IMR-90 (cell line): Measurements from ENCODE around the gene CGGBP1. TPM values are rescaled to one million over a fixed set of nuclear protein-coding genes. Genes with fewer than 3 reads are reported as not detected.

ENCODE experiments used
- ATAC-seq: fragments of 200-7000 bp; cut with Tn5 transposase; 2 replicates; pipeline ENCODE4 v1.9.1; 2020; ENCODE audit warnings: low read depth, mild to moderate bottlenecking, moderate library complexity
- BruUV-seq: library from RNA; stranded (reverse); fragments of 400-500 nt; replicated peaks from 2 replicates; lab custom pipeline; 2021; lab: Mats Ljungman, UMichigan
- CTCF ChIA-PET: fragments of 300-600 bp; formaldehyde crosslinking; extraction: SDS; loops from one replicate; lab custom pipeline; 2021; ENCODE audit warnings: antibody characterized with exemption; lab: Yijun Ruan, JAX
- POLR2A ChIA-PET: fragments of 300-600 bp; sonication (Branson Sonifier 250); formaldehyde crosslinking; loops from one replicate; lab custom pipeline; 2022; ENCODE audit warnings: antibody characterized with exemption; ENCODE audit not compliant: unreplicated experiment; lab: Charles Lee
- DNase-seq: peaks from one replicate; pipeline ENCODE4 v3.0.0; 2013
- H2AFZ ChIP-seq: replicated peaks from 2 replicates; pipeline ENCODE3; 2013; ENCODE audit warnings: low read length, mild to moderate bottlenecking; ENCODE audit not compliant: poor library complexity
- H2AK5ac ChIP-seq: 2 replicates; pipeline ENCODE4 v1.6.1; 2013; ENCODE audit warnings: low read depth, low read length, inconsistent platforms
- H2AK9ac ChIP-seq: replicated peaks from 2 replicates; pipeline ENCODE3; 2013; ENCODE audit warnings: mild to moderate bottlenecking, low read depth, low read length, moderate library complexity; ENCODE audit not compliant: poor library complexity
- H2BK120ac ChIP-seq: 2 replicates; pipeline ENCODE4 v1.6.1; 2013; ENCODE audit warnings: low read depth, low read length, inconsistent platforms
- H2BK15ac ChIP-seq: 3 replicates; pipeline ENCODE4 v1.6.1; 2013; ENCODE audit warnings: low read depth, low read length, inconsistent platforms
- H2BK20ac ChIP-seq: 2 replicates; pipeline ENCODE4 v1.6.1; 2013; ENCODE audit warnings: low read depth, mild to moderate bottlenecking, inconsistent platforms, low read length, moderate library complexity
- H2BK5ac ChIP-seq: 2 replicates; pipeline ENCODE4 v1.6.1; 2013; ENCODE audit warnings: mild to moderate bottlenecking, low read depth, low read length, inconsistent platforms; ENCODE audit not compliant: poor library complexity, severe bottlenecking
- H3K14ac ChIP-seq: replicated peaks from 2 replicates; pipeline ENCODE4 v1.6.1; 2013; ENCODE audit warnings: low read depth, low read length, inconsistent platforms
- H3K18ac ChIP-seq: 2 replicates; pipeline ENCODE4 v1.6.1; 2013; ENCODE audit warnings: low read depth, low read length, control low read depth
- H3K23ac ChIP-seq: 2 replicates; pipeline ENCODE4 v1.6.1; 2013; ENCODE audit warnings: low read depth, low read length, inconsistent platforms
- H3K27ac ChIP-seq: 2 replicates; pipeline ENCODE4 v1.5.1; 2013; ENCODE audit warnings: mild to moderate bottlenecking, control low read depth, low read length; ENCODE audit not compliant: insufficient read depth
- H3K27me3 ChIP-seq: 2 replicates; pipeline ENCODE4 v1.6.1; 2013; ENCODE audit warnings: low read length; ENCODE audit not compliant: control insufficient read depth, insufficient read depth
- H3K36me3 ChIP-seq: 2 replicates; pipeline ENCODE4 v1.6.1; 2013; ENCODE audit warnings: low read length, mixed read lengths; ENCODE audit not compliant: control insufficient read depth, insufficient read depth
- H3K4ac ChIP-seq: 2 replicates; pipeline ENCODE4 v1.6.1; 2013; ENCODE audit warnings: low read depth, low read length, inconsistent platforms
- H3K4me1 ChIP-seq: 2 replicates; pipeline ENCODE4 v1.6.1; 2013; ENCODE audit warnings: low read length, mixed read lengths; ENCODE audit not compliant: control insufficient read depth, insufficient read depth
- H3K4me2 ChIP-seq: 2 replicates; pipeline ENCODE4 v1.6.1; 2013; ENCODE audit warnings: low read depth, mild to moderate bottlenecking, control low read depth, low read length, moderate library complexity
- H3K4me3 ChIP-seq: 2 replicates; pipeline ENCODE4 v1.5.1; 2013; ENCODE audit warnings: low read depth, mild to moderate bottlenecking, control low read depth, low read length, moderate library complexity; ENCODE audit not compliant: insufficient read depth
- H3K56ac ChIP-seq: 2 replicates; pipeline ENCODE4 v1.6.1; 2013; ENCODE audit warnings: low read length, inconsistent platforms; ENCODE audit not compliant: insufficient read depth; ENCODE audit errors: extremely low read depth
- H3K79me1 ChIP-seq, 2 experiments: 2 replicates each; pipeline ENCODE4 v1.6.1; 2013; ENCODE audit warnings: low read length in 2 of 2, inconsistent platforms in 1 of 2, low read depth in 1 of 2
- H3K9ac ChIP-seq: 2 replicates; pipeline ENCODE4 v1.6.1; 2013; ENCODE audit warnings: low read depth, low read length, control low read depth
- H3K9me1 ChIP-seq: 2 replicates; pipeline ENCODE4 v1.6.1; 2013; ENCODE audit warnings: low read length, inconsistent platforms; ENCODE audit not compliant: insufficient read depth
- H3K9me3 ChIP-seq: 2 replicates; pipeline ENCODE4 v1.6.1; 2013; ENCODE audit warnings: low read length; ENCODE audit not compliant: control insufficient read depth, insufficient read depth
- H4K20me1 ChIP-seq: 2 replicates; pipeline ENCODE4 v1.6.1; 2013; ENCODE audit warnings: low read length, inconsistent platforms; ENCODE audit not compliant: insufficient read depth
- H4K5ac ChIP-seq: 2 replicates; pipeline ENCODE4 v1.6.1; 2013; ENCODE audit warnings: mild to moderate bottlenecking, low read depth, low read length, control low read depth
- H4K8ac ChIP-seq, 2 experiments: 2 replicates each; pipeline ENCODE4 v1.6.1; 2013; ENCODE audit warnings: low read depth in 2 of 2, low read length in 2 of 2, control low read depth in 1 of 2, inconsistent platforms in 1 of 2
- H4K91ac ChIP-seq: 2 replicates; pipeline ENCODE4 v1.6.1; 2013; ENCODE audit warnings: low read depth, low read length, inconsistent platforms; ENCODE audit not compliant: insufficient read depth
- CEBPB ChIP-seq: IDR thresholded peaks from 2 replicates; pipeline ENCODE4 v1.6.1; 2012; ENCODE audit warnings: low read depth, low read length, improper control_type of control experiment
- CTCF ChIP-seq: conservative IDR thresholded peaks from 2 replicates; pipeline ENCODE4 v1.5.1; 2012; ENCODE audit warnings: mild to moderate bottlenecking, low read depth, low read length, improper control_type of control experiment
- ELK1 ChIP-seq: fragments of 150-350 bp; IDR thresholded peaks from 2 replicates; pipeline ENCODE4 v1.6.1; 2016; ENCODE audit warnings: low read depth, mild to moderate bottlenecking, low read length, moderate library complexity, borderline replicate concordance
- FOS ChIP-seq: fragments of 150-350 bp; IDR thresholded peaks from 2 replicates; pipeline ENCODE4 v1.6.1; 2016; ENCODE audit warnings: low read depth, low read length
- MAFK ChIP-seq: IDR thresholded peaks from 2 replicates; pipeline ENCODE4 v1.6.1; 2012; ENCODE audit warnings: low read depth, low read length, improper control_type of control experiment
- MAZ ChIP-seq: IDR thresholded peaks from 2 replicates; pipeline ENCODE4 v1.6.1; 2012; ENCODE audit warnings: low read depth, mild to moderate bottlenecking, low read length, improper control_type of control experiment, moderate library complexity, borderline replicate concordance
- MXI1 ChIP-seq: IDR thresholded peaks from 2 replicates; pipeline ENCODE4 v1.6.1; 2012; ENCODE audit warnings: low read depth, mild to moderate bottlenecking, low read length, moderate library complexity, borderline replicate concordance
- NFE2L2 ChIP-seq: fragments of 150-350 bp; IDR thresholded peaks from 2 replicates; pipeline ENCODE4 v1.6.1; 2016; ENCODE audit warnings: low read depth, mild to moderate bottlenecking, low read length
- POLR2A ChIP-seq: IDR thresholded peaks from 2 replicates; pipeline ENCODE4 v1.6.1; 2012; ENCODE audit warnings: mild to moderate bottlenecking, low read depth, low read length
- RAD21 ChIP-seq: IDR thresholded peaks from 2 replicates; pipeline ENCODE4 v1.6.1; 2012; ENCODE audit warnings: low read length, improper control_type of control experiment
- RCOR1 ChIP-seq: IDR thresholded peaks from 2 replicates; pipeline ENCODE4 v1.6.1; 2012; ENCODE audit warnings: mild to moderate bottlenecking, low read length, improper control_type of control experiment; ENCODE audit not compliant: insufficient replicate concordance
- RFX5 ChIP-seq: IDR thresholded peaks from 2 replicates; pipeline ENCODE4 v1.8.0; 2012; ENCODE audit warnings: low read depth, mild to moderate bottlenecking, low read length, moderate library complexity
- SMC3 ChIP-seq: fragments of 150-350 bp; IDR thresholded peaks from 2 replicates; pipeline ENCODE4 v1.6.1; 2016; ENCODE audit warnings: low read depth, mild to moderate bottlenecking, antibody characterized with exemption, low read length, moderate library complexity
- WGBS, 2 experiments: methylation state at CpG; one replicate each; pipeline versions ENCODE4 v1.1.5 to v1.1.7; 2013; ENCODE audit warnings: missing lambda C conversion rate in 2 of 2; ENCODE audit not compliant: insufficient read length in 1 of 2; ENCODE audit errors: extremely low coverage in 2 of 2; 5-methylcytosine and 5-hydroxymethylcytosine counted together
- dilution Hi-C: fragments of 300-500 bp; cut with HindIII; formaldehyde crosslinking; loops from one replicate; pipeline ENCODE4 v1.14.3; 2018; ENCODE audit warnings: low sequenced_read_pairs; ENCODE audit not compliant: unreplicated experiment
- in situ Hi-C: fragments of 300-500 bp; cut with MboI; formaldehyde crosslinking; loops from 3 replicates; pipeline ENCODE4 v1.14.3; 2019; ENCODE audit warnings: low sequenced_read_pairs, inconsistent platforms, mixed read lengths
- intact Hi-C: fragments of 100-400 bp; cut with micrococcal nuclease; formaldehyde crosslinking; loops from 2 replicates; pipeline ENCODE4 v1.10.0; 2022
- polyA plus RNA-seq, 3 experiments: library from polyadenylated mRNA; depleted of rRNA; stranded (reverse); fragments of >200 nt; gene quantifications; 2 replicates each; pipeline ENCODE4 v1.2.3, GENCODE V29; 2012; ENCODE audit warnings: low replicate concordance in 1 of 3
- total RNA-seq: library from RNA; depleted of rRNA; stranded (reverse); fragments of >200 nt; gene quantifications from 2 replicates; pipeline ENCODE4 v1.2.3, GENCODE V29; 2012
- TF ChIP-seq, protein P1 (sequence below): fragments of 150-350 bp; IDR thresholded peaks from 2 replicates; pipeline ENCODE4 v1.6.1; 2017; ENCODE audit warnings: mild to moderate bottlenecking, antibody characterized with exemption, low read length, low read depth

CGGBP1 gene
- total and polyA plus RNA-seq, 2 of the 4 experiments (the other 2 are of a cell fraction): 42.1 to 47.7 TPM

- no peaks in the 10 kb centered on the region for H3K9me1 ChIP-seq
- no peak overlapping the region for H4K91ac ChIP-seq
- WGBS, 2 experiments: no CpG with 5 or more reads among the region's 1 CpG
- in situ Hi-C loops: no loop called here
- H3K4me3 ChIP-seq: no peak overlapping the region
- intact Hi-C loops: loop anchor here (2.0 kb wide), 1 partner anchor 15 kb away; no protein-coding TSS in a partner anchor
- peaks cover 11 to 40% of the 10 kb centered on the region in 2 experiments for H3K79me1 ChIP-seq
- dilution Hi-C loops: no loop called here
- H3K23ac ChIP-seq: no peak overlapping the region
- peaks cover 36% of the 10 kb centered on the region for H4K20me1 ChIP-seq
- H3K36me3 ChIP-seq: no peaks in the 10 kb centered on the region
- H3K9me3 ChIP-seq: no peaks in the 10 kb centered on the region
- no peaks in the 10 kb centered on the region for H3K27me3 ChIP-seq
- no peak overlapping the region for H2BK120ac ChIP-seq
- no peak overlapping the region for H3K4ac ChIP-seq
- ATAC-seq (no peak), DNase-seq (no peak)
- no peak overlapping the region for H2AK5ac ChIP-seq
- H2BK20ac ChIP-seq: no peak overlapping the region
- H2BK15ac ChIP-seq: no peak overlapping the region
- TF ChIP-seq CTCF (no peak), MXI1 (no peak), RFX5 (no peak), RCOR1 (no peak), SMC3 (no peak), RAD21 (no peak), FOS (no peak), MAFK (no peak), MAZ (no peak), POLR2A (no peak), NFE2L2 (no peak), ELK1 (no peak), CEBPB (no peak)
- TF ChIP-seq, protein P1, sequence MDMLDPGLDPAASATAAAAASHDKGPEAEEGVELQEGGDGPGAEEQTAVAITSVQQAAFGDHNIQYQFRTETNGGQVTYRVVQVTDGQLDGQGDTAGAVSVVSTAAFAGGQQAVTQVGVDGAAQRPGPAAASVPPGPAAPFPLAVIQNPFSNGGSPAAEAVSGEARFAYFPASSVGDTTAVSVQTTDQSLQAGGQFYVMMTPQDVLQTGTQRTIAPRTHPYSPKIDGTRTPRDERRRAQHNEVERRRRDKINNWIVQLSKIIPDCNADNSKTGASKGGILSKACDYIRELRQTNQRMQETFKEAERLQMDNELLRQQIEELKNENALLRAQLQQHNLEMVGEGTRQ: no peak
- H2BK5ac ChIP-seq: no peak overlapping the region
- 0 out of 2 replicates have a peak, but pooled peaks cover 1% of the 10 kb centered on the region for H3K4me1 ChIP-seq
- no peak overlapping the region for H2AK9ac ChIP-seq
- no peak overlapping the region for H3K27ac ChIP-seq
- peak overlapping the region; percentile 67 for H3K4me2 ChIP-seq
- H2AFZ ChIP-seq: no peak overlapping the region
- no peak overlapping the region; a peak in 1 of 4 replicates for H4K8ac ChIP-seq
- POLR2A ChIA-PET: no interaction called here
- H3K18ac ChIP-seq: no peak overlapping the region
- H4K5ac ChIP-seq: no peak overlapping the region
- H3K56ac ChIP-seq: no peak overlapping the region
- no peak overlapping the region for H3K14ac ChIP-seq
- no peak overlapping the region for H3K9ac ChIP-seq
- CTCF ChIA-PET: no interaction called here
- BruUV-seq: TSS peak; percentile 25
Observed at GRCh38 chr3:88061746-88062145, 2.9 kb upstream of the CGGBP1 start.
